Activated T-cell treated with anti-CD3 and anti-CD28 coated beads, Interleukin-2, amount 50 U/mL, for 4 hours (primary cell): ENCODE measurements around the gene PDE4D. TPM values are rescaled to one million over a fixed set of nuclear protein-coding genes. Genes with fewer than 3 reads are reported as not detected.

Experiments
- ATAC-seq, 2 donors: fragments of 200-7000 bp; cut with Tn5 transposase; one replicate each; pipeline ENCODE4 v1.10.0; 2021
- DNase-seq: peaks from one replicate; pipeline ENCODE4 v3.0.0-alpha.2; 2020
- H3K27me3 Mint-ChIP-seq: one replicate; pipeline ENCODE4 v1.8.0; 2021; ENCODE audit warnings: low read depth, mixed read lengths
- H3K36me3 Mint-ChIP-seq: one replicate; pipeline ENCODE4 v1.8.0; 2022; ENCODE audit warnings: mixed read lengths; ENCODE audit not compliant: insufficient read depth
- H3K4me1 Mint-ChIP-seq: one replicate; pipeline ENCODE4 v1.8.0; 2021; ENCODE audit warnings: low read depth, mixed read lengths
- H3K4me3 Mint-ChIP-seq: one replicate; pipeline ENCODE4 v1.8.0; 2021; ENCODE audit warnings: mild to moderate bottlenecking, moderate library complexity, mixed read lengths
- H3K9me3 Mint-ChIP-seq: one replicate; pipeline ENCODE4 v1.8.0; 2021; ENCODE audit warnings: mixed read lengths
- total RNA-seq, 3 donors: library from RNA; stranded (reverse); gene quantifications; one replicate each; pipeline ENCODE4 v1.2.1, GENCODE V29; 2021

The PDE4D gene
- total RNA-seq, 3 donors from 2014 or later, result 13.9 to 17.1 (median 16.7) TPM

DNA sequence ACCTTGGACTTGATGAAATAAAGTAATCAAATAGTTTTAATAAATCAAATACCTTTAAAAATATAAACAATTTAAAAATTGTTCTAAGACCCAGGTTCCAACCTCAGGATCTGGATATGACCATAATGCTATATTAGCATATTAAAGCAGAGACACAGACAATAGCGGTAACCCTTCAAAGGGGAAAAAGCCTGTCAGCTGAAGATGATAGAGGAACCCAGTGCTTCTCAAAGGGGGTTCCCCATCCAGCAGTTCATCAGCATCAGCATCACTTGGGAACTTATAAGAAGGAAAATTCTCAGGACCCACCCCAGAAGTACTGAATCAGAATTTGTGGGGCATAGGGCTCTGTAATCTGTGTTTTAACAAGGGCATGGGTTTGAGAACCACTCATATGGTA lies 791.1 kb downstream of the PDE4D start:
- H3K9me3 Mint-ChIP-seq, result no peaks in the 10 kb centered on the region
- no peak for DNase-seq
- H3K4me1 Mint-ChIP-seq, result peaks cover 37% of the 10 kb centered on the region
- no peaks in the 10 kb centered on the region for H3K36me3 Mint-ChIP-seq
- no peak overlapping the region for H3K4me3 Mint-ChIP-seq
- ATAC-seq, result no peak
- H3K27me3 Mint-ChIP-seq, result no peaks in the 10 kb centered on the region

DNA sequence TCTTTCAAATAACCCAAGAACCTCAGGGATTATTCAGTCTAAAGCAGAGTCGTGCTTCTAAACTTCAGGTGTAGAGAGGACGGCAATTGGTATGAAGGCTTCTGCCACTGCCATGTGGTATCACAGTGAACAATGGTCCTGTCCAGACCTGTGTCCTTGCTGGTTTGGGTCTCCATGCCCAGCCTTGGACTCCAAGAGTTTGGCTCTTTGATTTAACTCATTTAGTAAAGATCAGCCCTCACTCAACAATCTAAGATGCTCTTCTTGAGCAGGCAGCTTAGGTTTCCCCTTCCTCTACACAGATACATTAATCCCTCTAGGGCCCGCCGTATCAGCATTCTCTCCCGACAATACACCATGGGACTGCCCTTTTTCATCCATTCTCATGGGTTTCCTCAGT lies 792.7 kb downstream of the PDE4D start:
- DNase-seq (no peak), ATAC-seq (no peak)
- Mint-ChIP-seq H3K36me3 (no peaks in the 10 kb centered on the region), H3K4me3 (no peak overlapping the region), H3K27me3 (no peaks in the 10 kb centered on the region), H3K9me3 (peaks cover 3% of the 10 kb centered on the region), H3K4me1 (peaks cover 41% of the 10 kb centered on the region)

DNA sequence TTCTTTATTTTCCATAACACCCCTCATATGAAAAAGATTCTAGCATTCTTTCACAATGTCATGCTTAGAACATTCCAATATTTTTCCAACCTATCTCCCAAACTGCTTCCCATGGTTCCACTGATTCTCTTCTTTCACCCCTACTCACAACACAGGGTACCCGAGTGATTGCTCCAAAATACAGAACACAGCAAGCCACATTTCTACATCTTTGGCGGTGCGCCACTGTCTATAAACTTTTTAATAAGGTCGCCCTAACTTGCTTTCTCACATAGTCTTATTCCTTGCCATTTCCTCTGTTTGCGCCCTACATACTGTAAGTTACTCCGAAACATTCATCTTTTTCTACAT lies 793.6 kb downstream of the PDE4D start:
- Mint-ChIP-seq H3K4me1 (peaks cover 43% of the 10 kb centered on the region), H3K4me3 (peak overlapping the region; percentile 14), H3K36me3 (no peaks in the 10 kb centered on the region), H3K27me3 (no peaks in the 10 kb centered on the region), H3K9me3 (peaks cover 3% of the 10 kb centered on the region)
- ATAC-seq, result no peak
- no peak for DNase-seq

DNA sequence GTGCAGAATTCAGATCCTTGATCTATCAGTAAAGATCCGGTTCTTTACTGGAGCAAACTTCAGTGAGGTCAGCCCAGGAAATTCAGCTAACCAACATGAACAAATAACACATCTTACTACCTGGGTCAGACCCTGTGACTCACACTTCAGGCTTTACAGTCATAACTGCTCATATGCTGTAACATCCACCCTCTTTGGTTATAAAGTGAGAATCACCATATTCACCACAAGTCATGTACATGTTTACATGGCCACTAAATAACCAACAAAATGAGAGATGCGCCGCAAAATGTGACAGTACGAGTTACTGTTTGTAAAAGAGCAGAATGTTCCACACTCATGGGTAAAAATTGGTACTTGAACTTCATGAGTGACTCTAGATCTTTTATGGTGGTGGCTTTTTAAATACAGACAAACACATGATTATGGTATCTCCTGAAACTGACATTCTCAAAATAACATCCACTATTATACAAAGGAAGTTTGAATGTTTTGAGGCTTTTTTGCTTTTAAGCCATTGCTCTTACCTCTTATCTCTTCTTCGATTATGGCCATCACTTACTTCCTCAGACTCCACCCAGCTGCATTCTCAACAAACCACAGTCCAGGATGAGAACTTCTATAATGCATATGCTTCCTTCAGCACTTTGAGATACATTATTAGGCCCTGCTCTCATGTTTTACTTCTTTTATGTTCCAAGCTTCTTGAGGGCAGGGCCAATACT lies 794.1 kb downstream of the PDE4D start:
- H3K36me3 Mint-ChIP-seq, result no peaks in the 10 kb centered on the region
- DNase-seq (peak; percentile 11), ATAC-seq (peak; percentile 95 to 97)
- peaks cover 3% of the 10 kb centered on the region for H3K9me3 Mint-ChIP-seq
- H3K4me3 Mint-ChIP-seq, result no peak overlapping the region
- no peaks in the 10 kb centered on the region for H3K27me3 Mint-ChIP-seq
- H3K4me1 Mint-ChIP-seq, result peaks cover 38% of the 10 kb centered on the region

DNA sequence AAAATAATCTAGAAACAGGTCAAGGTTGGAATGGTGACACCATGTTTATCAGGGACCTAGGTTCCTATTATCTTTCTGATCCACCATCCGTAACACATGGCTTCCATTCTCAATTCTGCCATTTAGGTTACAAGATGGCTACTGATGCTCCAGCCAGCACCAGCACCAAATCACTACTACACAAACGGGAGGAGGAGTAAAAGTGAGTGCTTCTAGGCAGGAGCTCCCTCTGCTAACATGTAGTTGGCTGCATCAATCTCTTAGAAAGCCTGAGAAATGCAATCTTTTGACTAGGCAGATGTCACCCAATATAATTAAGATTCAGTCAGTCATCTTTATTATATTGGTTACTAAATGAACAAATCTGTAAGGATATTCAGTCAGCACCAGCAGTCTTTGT lies 794.8 kb downstream of the PDE4D start:
- peaks cover 3% of the 10 kb centered on the region for H3K9me3 Mint-ChIP-seq
- no peak for ATAC-seq
- no peaks in the 10 kb centered on the region for H3K36me3 Mint-ChIP-seq
- H3K4me3 Mint-ChIP-seq, result no peak overlapping the region
- H3K27me3 Mint-ChIP-seq, result no peaks in the 10 kb centered on the region
- DNase-seq, result no peak
- H3K4me1 Mint-ChIP-seq, result peaks cover 36% of the 10 kb centered on the region

DNA sequence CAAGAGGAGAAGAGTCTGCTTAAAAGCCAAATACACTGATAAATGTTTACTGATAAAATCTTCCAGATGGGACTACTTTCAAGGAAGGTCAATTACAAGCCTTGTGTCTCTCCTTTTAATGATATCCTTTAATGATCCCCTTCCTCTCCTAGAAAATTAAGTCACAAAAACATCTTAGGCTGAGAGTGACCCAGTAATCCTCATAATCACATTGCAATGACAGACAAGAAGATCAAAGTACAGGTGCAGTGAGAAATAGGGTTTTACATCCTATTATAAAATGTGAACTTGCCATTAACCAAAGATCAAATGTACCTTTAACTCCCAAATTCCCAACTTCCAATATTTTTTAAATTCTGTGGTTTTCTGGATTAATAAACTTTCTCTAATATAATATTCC lies 795.8 kb downstream of the PDE4D start:
- Mint-ChIP-seq H3K27me3 (no peaks in the 10 kb centered on the region), H3K4me1 (peaks cover 41% of the 10 kb centered on the region), H3K4me3 (no peak overlapping the region), H3K9me3 (peaks cover 3% of the 10 kb centered on the region), H3K36me3 (no peaks in the 10 kb centered on the region)
- DNase-seq (no peak), ATAC-seq (no peak)

DNA sequence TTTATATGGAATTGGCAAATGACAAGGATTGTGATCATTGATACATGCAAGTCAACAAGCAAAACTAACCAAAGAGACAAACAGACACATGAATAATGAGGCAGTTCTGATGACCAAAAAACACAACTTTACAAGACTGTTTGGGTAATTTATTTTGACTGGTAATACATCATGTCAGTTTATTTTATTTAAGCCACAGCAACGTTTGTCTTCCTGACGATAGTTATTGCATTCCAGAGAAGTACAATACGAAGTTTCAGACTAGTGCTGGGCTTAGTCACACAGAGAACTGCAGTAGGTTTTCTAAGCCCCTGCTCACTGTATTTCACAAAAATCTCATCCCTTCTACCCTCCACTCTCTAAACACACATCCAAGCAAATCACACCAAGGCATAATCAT lies 796.4 kb downstream of the PDE4D start:
- H3K9me3 Mint-ChIP-seq, result peaks cover 3% of the 10 kb centered on the region
- peaks cover 41% of the 10 kb centered on the region for H3K4me1 Mint-ChIP-seq
- H3K4me3 Mint-ChIP-seq, result no peak overlapping the region
- H3K27me3 Mint-ChIP-seq, result no peaks in the 10 kb centered on the region
- no peak for ATAC-seq
- H3K36me3 Mint-ChIP-seq, result no peaks in the 10 kb centered on the region
- DNase-seq, result no peak

DNA sequence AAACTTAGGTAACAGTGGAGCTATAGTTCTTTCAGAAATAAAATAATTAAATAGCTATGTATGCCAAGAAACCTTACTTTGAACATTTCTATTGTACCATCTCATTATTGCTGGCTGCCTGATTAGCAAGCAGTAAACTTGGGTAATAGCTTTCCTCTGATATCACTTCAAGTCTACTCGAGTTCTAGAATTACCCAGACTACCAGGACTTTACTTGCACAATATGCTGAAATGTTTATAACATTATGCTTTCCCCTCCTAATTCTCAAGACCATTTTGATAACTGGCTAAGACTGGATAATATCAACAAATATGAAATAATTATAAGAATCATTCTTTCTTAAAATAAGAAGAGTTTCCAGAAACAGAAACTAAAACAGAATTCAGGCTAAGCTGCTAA lies 798.0 kb downstream of the PDE4D start:
- Mint-ChIP-seq H3K4me1 (peaks cover 39% of the 10 kb centered on the region), H3K4me3 (no peak overlapping the region), H3K36me3 (no peaks in the 10 kb centered on the region), H3K9me3 (peaks cover 3% of the 10 kb centered on the region), H3K27me3 (peaks cover 2% of the 10 kb centered on the region)
- DNase-seq, result no peak
- no peak for ATAC-seq

DNA sequence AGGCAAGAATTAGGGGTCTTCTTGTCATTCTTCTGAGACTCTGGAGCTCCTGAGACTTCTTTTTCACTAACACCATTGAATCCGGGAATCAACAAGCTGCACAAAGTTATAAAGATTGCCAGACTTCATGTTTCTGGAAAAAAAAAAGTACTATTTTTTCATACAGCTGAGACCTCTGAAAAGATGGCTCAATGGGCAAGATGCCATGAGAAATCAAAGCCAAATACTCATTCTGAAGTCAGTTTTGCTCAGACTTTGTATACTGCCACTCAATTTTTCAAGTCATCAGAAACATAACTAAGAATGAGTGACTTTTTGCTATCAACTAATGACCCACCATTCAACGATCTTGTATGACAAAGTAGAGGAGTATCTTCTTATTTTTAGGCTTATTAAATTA lies 798.7 kb downstream of the PDE4D start:
- H3K27me3 Mint-ChIP-seq, result peaks cover 2% of the 10 kb centered on the region
- H3K36me3 Mint-ChIP-seq, result no peaks in the 10 kb centered on the region
- H3K4me1 Mint-ChIP-seq, result peaks cover 33% of the 10 kb centered on the region
- no peak for ATAC-seq
- no peak overlapping the region for H3K4me3 Mint-ChIP-seq
- DNase-seq, result no peak
- peaks cover 3% of the 10 kb centered on the region for H3K9me3 Mint-ChIP-seq

DNA sequence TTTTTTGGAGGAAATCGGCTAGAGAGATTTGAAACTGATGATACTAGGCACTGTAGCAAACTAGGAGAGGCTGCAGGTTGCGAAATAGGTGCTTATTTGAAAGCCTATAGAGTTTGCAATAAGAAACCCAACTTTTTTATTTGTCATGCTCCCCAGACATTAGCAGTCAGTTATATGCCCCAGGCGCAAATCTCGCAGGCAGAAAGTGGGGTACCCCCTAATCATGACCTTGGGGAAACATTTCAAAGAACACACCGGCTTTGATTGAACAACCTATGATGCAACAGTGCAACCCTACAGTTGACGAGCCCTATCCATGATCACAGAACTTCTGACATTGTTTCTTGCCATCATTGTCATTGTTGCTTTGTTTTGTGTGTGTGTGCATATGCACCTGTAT lies 800.2 kb downstream of the PDE4D start:
- Mint-ChIP-seq H3K36me3 (no peaks in the 10 kb centered on the region), H3K4me1 (peaks cover 20% of the 10 kb centered on the region), H3K9me3 (peaks cover 3% of the 10 kb centered on the region), H3K27me3 (peaks cover 2% of the 10 kb centered on the region), H3K4me3 (no peak overlapping the region)
- ATAC-seq (no peak), DNase-seq (no peak)

DNA sequence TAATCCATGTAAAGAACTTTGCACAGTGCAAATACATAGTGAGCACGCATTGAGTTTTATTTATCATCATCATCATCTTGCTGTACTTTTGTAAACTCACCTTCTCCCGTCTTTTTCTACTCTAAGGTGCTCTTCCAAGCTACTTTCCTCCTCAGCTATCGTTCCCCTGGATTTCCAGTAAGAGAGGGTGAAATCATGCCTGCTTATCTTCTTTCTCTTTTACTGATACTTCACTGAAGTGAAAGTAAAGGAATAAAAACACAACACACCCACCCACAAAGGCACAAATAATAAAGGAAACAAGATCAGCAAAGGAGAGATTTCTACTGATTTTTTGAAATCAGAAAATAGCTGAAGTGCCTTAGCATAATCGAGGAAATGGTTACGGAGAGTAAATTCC lies 800.8 kb downstream of the PDE4D start:
- H3K27me3 Mint-ChIP-seq, result peaks cover 5% of the 10 kb centered on the region
- peaks cover 19% of the 10 kb centered on the region for H3K4me1 Mint-ChIP-seq
- no peaks in the 10 kb centered on the region for H3K36me3 Mint-ChIP-seq
- H3K4me3 Mint-ChIP-seq, result no peak overlapping the region
- peaks cover 3% of the 10 kb centered on the region for H3K9me3 Mint-ChIP-seq
- ATAC-seq (no peak), DNase-seq (no peak)

DNA sequence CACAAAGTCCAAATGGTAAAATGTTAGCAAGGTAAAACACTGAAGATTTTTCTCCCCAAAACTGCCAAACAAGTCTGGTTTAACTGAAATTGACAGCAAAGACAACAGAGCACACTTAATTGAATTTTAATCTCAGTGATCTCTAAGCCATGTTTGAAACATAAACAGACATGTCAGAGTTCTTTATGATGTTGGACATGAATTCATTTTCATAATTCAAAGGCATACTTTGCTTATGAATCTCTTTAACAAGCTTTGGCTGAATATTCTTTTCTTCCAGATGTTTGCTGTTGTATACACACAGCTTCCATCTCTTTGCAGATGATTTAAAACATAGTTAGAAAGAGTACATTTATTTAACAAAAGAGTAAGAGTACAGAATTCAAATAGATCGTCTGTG lies 801.6 kb downstream of the PDE4D start:
- ATAC-seq (no peak), DNase-seq (no peak)
- Mint-ChIP-seq H3K9me3 (peaks cover 3% of the 10 kb centered on the region), H3K36me3 (no peaks in the 10 kb centered on the region), H3K27me3 (peaks cover 10% of the 10 kb centered on the region), H3K4me1 (peaks cover 18% of the 10 kb centered on the region), H3K4me3 (no peak overlapping the region)

DNA sequence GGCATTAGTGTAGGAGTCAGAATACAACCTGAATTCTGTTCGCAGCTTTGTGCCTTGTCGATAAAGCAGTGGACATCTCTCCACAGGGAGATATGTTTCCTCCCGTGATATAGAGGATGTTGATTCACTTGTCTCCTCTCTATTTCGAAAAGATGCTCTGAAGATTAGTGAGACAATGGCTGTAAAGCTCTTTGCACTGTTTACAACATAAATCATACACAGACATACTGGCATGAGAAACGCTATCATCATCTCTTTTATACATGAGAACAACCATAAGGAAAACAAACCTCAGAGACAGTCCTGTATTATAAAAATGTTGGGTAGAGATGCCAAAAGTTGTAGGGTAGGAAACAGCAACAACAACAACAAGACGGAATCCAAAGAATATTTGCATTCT lies 803.2 kb downstream of the PDE4D start:
- H3K27me3 Mint-ChIP-seq, result peaks cover 11% of the 10 kb centered on the region
- peaks cover 12% of the 10 kb centered on the region for H3K4me1 Mint-ChIP-seq
- no peaks in the 10 kb centered on the region for H3K36me3 Mint-ChIP-seq
- no peak for ATAC-seq
- no peak for DNase-seq
- H3K4me3 Mint-ChIP-seq, result no peak overlapping the region
- no peaks in the 10 kb centered on the region for H3K9me3 Mint-ChIP-seq

DNA sequence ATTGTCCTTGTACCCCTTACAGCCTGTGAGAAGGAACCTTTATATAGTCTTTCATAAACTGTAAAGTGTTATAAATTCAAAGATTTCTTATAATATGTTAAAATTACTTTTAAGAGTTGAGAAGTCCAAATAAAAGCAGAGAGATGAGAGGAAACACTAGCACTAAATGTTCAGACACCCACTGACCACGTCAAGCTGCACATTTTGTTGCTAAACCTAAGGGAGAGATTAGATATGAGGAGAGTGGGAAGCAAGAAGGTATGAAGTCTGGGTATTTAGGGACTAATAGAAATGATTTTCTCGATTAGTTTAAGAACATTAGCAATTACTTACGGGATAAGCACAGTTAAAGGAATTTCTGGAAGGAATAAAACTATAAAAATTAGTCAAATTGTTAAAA lies 803.8 kb downstream of the PDE4D start:
- no peak for ATAC-seq
- Mint-ChIP-seq H3K36me3 (no peaks in the 10 kb centered on the region), H3K9me3 (no peaks in the 10 kb centered on the region), H3K27me3 (peaks cover 11% of the 10 kb centered on the region), H3K4me3 (no peak overlapping the region), H3K4me1 (peaks cover 12% of the 10 kb centered on the region)
- DNase-seq, result no peak

DNA sequence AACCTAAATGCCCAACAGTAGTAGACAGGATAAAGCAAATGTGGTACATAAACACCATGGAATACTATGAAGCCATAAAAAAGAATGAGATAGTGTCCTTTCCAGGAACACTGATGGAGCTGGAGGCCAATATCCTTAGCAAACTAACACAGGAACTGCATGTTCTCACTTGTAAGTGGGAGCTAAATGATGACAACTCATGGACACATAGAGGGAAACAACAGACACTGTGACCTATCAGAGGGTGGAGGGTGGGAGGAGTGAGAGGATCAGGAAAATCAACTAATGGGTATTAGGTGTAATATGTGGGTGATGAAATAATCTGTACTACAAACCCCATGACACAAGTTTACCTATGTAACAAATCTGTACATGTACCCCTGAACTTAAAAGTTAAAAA lies 805.0 kb downstream of the PDE4D start:
- peaks cover 9% of the 10 kb centered on the region for H3K4me1 Mint-ChIP-seq
- ATAC-seq (no peak), DNase-seq (no peak)
- H3K36me3 Mint-ChIP-seq, result no peaks in the 10 kb centered on the region
- H3K4me3 Mint-ChIP-seq, result no peak overlapping the region
- peaks cover 11% of the 10 kb centered on the region for H3K27me3 Mint-ChIP-seq
- H3K9me3 Mint-ChIP-seq, result no peaks in the 10 kb centered on the region

DNA sequence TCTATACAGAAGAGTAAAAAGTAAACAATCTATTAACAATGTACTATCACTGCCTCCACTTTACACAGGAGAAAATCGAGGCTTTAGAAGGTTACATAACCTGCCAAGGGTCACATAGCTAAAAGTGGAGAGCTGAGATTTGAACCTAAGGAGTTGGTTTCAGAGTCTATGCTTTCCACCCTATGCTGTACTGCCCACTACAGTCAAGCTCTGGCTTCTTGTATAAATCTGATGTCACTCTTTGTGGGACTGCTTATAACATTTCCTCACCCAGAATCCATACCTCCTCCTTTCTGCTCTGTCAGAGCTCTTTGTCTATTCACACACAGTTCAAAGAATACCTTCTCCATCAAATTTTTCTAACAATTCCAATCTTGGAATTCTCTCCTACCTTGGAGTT lies 807.5 kb downstream of the PDE4D start:
- no peaks in the 10 kb centered on the region for H3K36me3 Mint-ChIP-seq
- no peak for ATAC-seq
- H3K27me3 Mint-ChIP-seq, result peaks cover 9% of the 10 kb centered on the region
- no peaks in the 10 kb centered on the region for H3K4me1 Mint-ChIP-seq
- no peak overlapping the region for H3K4me3 Mint-ChIP-seq
- no peak for DNase-seq
- H3K9me3 Mint-ChIP-seq, result no peaks in the 10 kb centered on the region
